ENCODE measurements around the gene XCR1. TPM values are rescaled to one million over a fixed set of nuclear protein-coding genes. Genes with fewer than 3 reads are reported as not detected.
A peak's percentile ranks its signal among the peaks of the same experiment; 100 is the strongest.

Gene XCR1
- total and polyA plus RNA-seq, 8 donors: 0.07 to 2.0 (median 0.70) TPM

GRCh38 chr3:46017720-46018119, 9.6 kb downstream of the XCR1 start:
- Histone ChIP-seq H3K4me3 (no peak overlapping the region), H3K36me3 (no peaks in the 10 kb centered on the region), H3K27me3 (no peaks in the 10 kb centered on the region), H3K9me3 (no peaks in the 10 kb centered on the region), H3K4me1 (peaks cover 0 to 13% of the 10 kb centered on the region in 2 donors), H3K27ac (no peak overlapping the region)
- peak in 1 of 4 donors; percentile 63 for DNase-seq
- TF ChIP-seq, protein P1, sequence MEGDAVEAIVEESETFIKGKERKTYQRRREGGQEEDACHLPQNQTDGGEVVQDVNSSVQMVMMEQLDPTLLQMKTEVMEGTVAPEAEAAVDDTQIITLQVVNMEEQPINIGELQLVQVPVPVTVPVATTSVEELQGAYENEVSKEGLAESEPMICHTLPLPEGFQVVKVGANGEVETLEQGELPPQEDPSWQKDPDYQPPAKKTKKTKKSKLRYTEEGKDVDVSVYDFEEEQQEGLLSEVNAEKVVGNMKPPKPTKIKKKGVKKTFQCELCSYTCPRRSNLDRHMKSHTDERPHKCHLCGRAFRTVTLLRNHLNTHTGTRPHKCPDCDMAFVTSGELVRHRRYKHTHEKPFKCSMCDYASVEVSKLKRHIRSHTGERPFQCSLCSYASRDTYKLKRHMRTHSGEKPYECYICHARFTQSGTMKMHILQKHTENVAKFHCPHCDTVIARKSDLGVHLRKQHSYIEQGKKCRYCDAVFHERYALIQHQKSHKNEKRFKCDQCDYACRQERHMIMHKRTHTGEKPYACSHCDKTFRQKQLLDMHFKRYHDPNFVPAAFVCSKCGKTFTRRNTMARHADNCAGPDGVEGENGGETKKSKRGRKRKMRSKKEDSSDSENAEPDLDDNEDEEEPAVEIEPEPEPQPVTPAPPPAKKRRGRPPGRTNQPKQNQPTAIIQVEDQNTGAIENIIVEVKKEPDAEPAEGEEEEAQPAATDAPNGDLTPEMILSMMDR (IDR thresholded peaks at IDR 0.05): no peak
- peak; percentile 84 for ATAC-seq
- intact Hi-C loops (cut with DNase I): no loop called here

DNA sequence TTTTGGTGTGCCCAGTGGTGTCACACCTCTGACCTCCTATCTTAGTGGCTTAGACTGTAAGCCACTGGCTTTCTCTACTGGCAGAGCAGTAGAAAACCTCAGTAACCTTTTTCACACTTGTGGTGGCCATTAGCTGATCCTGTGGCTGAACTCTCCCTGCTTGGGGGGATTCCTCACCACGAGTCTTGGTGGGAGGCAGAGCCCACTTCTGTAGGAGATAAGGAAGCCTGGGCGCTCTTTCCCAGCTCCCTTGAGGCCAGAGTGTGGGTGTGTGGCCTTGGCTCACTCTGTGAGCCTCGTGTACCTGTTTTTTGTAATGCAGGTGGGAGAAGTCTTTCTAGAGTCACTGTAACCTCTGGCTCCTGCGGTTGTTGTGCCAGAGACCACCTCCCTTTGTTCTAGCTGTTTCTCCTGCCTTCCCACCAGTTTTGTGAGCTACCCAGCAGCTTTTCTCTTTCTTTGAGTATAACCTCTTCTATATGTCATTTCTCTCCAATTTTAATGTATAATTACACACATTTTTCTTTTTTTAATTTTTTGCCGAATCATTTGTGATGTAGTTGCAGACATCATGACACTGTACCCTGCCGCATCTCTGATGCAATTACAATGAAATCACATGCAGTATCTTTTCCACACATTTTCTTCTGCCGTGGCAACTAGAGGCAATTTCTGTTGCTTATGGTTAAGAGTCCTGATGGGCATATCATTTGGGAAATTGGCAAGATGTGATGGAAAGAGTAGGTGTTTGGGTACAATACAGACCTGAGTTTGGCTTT, 13.8 kb downstream of the XCR1 start:
- no peaks in the 10 kb centered on the region for H3K36me3 ChIP-seq
- H3K4me1 ChIP-seq: peaks cover 0 to 13% of the 10 kb centered on the region in 2 donors
- no peak overlapping the region for H3K27ac ChIP-seq
- DNase-seq (no peak), ATAC-seq (no peak)
- TF ChIP-seq, protein P1 (IDR thresholded peaks at IDR 0.05): no peak
- intact Hi-C loops (cut with DNase I): no loop called here
- H3K27me3 ChIP-seq: no peaks in the 10 kb centered on the region
- H3K4me3 ChIP-seq: no peak overlapping the region
- no peaks in the 10 kb centered on the region for H3K9me3 ChIP-seq

GRCh38 chr3:46012246-46012645, 15.0 kb downstream of the XCR1 start:
- Histone ChIP-seq H3K4me1 (peaks cover 0 to 2% of the 10 kb centered on the region in 2 donors), H3K9me3 (no peaks in the 10 kb centered on the region), H3K4me3 (no peak overlapping the region), H3K27me3 (no peaks in the 10 kb centered on the region), H3K36me3 (no peaks in the 10 kb centered on the region), H3K27ac (no peak overlapping the region)
- no peak for ATAC-seq
- intact Hi-C loops (cut with DNase I): no loop called here
- TF ChIP-seq, protein P1 (IDR thresholded peaks at IDR 0.05): no peak
- DNase-seq: no peak

DNA sequence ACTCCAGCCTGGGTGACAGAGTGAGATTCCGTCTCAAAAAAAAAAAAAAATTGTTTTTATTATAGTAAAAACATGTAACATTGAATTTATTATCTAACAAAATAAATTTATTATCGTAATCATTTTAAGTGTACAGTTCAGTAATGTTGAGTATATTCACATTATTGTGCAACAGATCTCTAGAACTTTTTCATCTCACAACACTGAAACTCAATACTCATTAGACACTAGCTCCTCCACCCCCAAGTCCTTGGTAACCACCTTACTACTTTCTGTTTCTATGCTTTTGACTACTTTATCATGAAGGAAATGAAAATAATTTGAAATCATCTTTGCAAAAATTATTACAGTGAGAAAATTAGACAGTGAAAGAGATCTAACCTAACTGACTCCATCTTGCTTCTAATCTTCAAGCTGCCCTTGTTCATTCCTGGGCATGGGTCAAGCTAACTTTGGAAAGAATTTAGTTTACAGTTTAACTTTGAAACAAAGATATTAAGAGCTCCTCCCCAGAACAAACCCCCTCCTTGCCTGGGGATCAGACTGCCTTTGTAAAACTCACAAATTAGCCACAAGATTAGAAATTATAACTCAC, 16.7 kb downstream of the XCR1 start:
- intact Hi-C loops (cut with DNase I): no loop called here
- Histone ChIP-seq H3K27ac (no peak overlapping the region), H3K4me3 (no peak overlapping the region), H3K36me3 (no peaks in the 10 kb centered on the region), H3K27me3 (no peaks in the 10 kb centered on the region), H3K9me3 (no peaks in the 10 kb centered on the region), H3K4me1 (peaks cover 7 to 10% of the 10 kb centered on the region in 2 donors)
- ATAC-seq (no peak), DNase-seq (no peak)
- TF ChIP-seq, protein P1 (IDR thresholded peaks at IDR 0.05): no peak

DNA sequence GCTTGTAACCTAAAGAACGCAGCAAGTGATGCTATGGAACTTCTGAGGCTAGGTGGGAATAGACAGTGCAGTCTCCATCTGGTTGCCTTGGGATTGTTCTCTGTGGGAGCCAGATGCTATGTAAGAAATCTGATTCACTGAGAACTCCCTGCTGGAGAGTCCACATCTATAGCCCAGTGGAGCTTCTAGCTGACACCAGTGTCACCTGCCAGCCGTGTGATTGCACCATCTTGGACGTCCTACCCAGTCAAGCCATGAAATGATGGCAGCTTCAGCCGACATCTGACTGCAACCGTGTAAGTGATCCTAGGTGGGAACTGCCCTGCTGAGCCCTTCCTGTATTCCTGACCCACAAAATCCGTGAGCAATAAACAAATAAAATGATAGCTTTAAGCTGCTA, 19.2 kb downstream of the XCR1 start:
- Histone ChIP-seq H3K27me3 (no peaks in the 10 kb centered on the region), H3K27ac (no peak overlapping the region), H3K9me3 (no peaks in the 10 kb centered on the region), H3K36me3 (no peaks in the 10 kb centered on the region), H3K4me3 (no peak overlapping the region), H3K4me1 (peaks cover 7 to 10% of the 10 kb centered on the region in 2 donors)
- intact Hi-C loops (cut with DNase I): no loop called here
- ATAC-seq: no peak
- DNase-seq: no peak
- TF ChIP-seq, protein P1 (IDR thresholded peaks at IDR 0.05): no peak
